Prostate gland (tissue), 1 donor: ENCODE results near the gene AGR3.

Experiments used
- POLR2A ChIP-seq: fragments of 450-650 bp; IDR thresholded peaks from one replicate; pipeline ENCODE4 v1.6.1; 2016; ENCODE audit warnings: antibody characterized with exemption, mild to moderate bottlenecking
- POLR2AphosphoS5 ChIP-seq: sonication (generic); formaldehyde crosslinking; IDR thresholded peaks from one replicate; pipeline ENCODE4 v1.6.1; 2017; ENCODE audit warnings: antibody characterized with exemption

DNA sequence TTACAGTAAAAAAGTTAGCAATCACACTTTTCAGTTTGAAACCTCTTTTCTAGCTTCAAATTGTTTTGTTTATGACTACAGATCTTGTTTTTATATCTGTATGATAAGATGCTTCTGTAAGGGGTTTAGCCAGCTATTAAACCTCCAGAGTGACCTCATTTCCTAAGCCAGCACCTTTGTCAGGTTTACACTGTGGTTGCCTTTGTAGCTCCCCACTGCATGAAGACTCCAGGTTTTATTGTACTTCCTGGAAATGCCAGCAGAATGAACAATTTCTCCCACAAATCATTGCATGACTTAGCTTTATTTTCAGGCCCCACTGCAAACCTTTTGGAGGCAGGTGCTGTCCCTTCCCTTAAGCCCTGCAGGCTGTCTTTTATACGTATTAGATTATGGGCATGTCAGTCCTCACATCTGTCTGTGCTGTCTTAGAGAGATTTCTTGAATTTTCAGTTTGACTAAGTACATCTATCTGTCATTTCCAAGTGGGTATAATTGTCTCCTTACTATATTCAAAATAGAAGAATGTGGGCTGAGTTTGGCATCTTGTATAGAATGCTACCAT, 8.2 kb upstream of the AGR3 start:
- TF ChIP-seq POLR2A, result no peak
- TF ChIP-seq POLR2AphosphoS5, result no peak
